Measurements from ENCODE around the gene MRPL38. TPM values are rescaled to one million over a fixed set of nuclear protein-coding genes. Genes with fewer than 3 reads are reported as not detected.

The MRPL38 gene
- total and polyA plus RNA-seq, 2 of the 8 experiments (the other 6 are each of a cell fraction or from before 2014, with no cell fraction given) = 78.4 to 125 TPM

DNA sequence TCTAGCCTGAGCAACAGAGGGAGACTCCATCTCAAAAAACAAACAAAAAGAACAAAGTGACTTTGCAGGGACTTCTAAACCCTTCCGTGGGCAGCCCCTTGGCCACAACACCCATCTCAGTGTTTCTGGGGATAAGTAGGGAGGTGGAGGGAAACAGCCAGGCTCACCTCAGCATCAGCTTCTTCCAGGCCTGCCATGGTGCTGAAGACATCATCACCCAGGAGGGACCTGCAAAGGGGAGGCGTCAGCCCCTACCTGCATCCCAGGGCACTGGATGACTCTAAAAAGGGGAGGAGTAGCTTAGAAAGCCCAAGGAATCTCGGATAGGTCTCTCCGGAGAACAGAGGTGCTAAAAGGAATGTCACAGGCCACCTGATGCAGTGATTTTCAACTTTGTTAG, 26.4 kb upstream of the MRPL38 start:
- ChIA-PET CTCF (ENCODE audit: partially characterized antibody) (interaction anchor here (0.6 to 51.3 kb wide), 7 partner anchors 9 to 82 kb away, joined by 3 to 885 read pairs (median 4); partner anchors contain the start of genes CDK3 and MRPL38), POLR2A (ENCODE audit: partially characterized antibody) (interaction anchor here (1.2 to 1.6 kb wide), 4 partner anchors 10 to 151 kb away, joined by 3 to 5 read pairs (median 4); partner anchors contain the start of genes FBF1 and TRIM65)
- peaks cover 0 to 10% (median 2%) of the 10 kb centered on the region in 4 experiments; a peak in 3 of 8 replicates for H3K36me3 ChIP-seq (ENCODE audit: control insufficient read depth in 2 of 4, insufficient read depth in 4 of 4, low read length in 3 of 4)
- H3K27me3 ChIP-seq (replicated peaks in 1 of 4; ENCODE audit: control insufficient read depth in 3 of 4, extremely low read depth in 1 of 4, insufficient read depth in 3 of 4, low read length in 3 of 4) = no peaks in the 10 kb centered on the region
- no peaks in the 10 kb centered on the region for H3K79me1 ChIP-seq (ENCODE audit: low read depth, low read length)
- no peaks in the 10 kb centered on the region for H3K23me2 ChIP-seq (ENCODE audit: low read depth, low read length)
- no peak overlapping the region for H3K9ac ChIP-seq (replicated peaks in 1 of 4; ENCODE audit: extremely low read depth in 1 of 4, low read depth in 3 of 4, low read length in 3 of 4)
- H3K23ac ChIP-seq (ENCODE audit: insufficient read length) = no peak overlapping the region
- H4K91ac ChIP-seq (replicated peaks; ENCODE audit: insufficient read length, low read length) = no peak overlapping the region
- H3K9me3 ChIP-seq (ENCODE audit: insufficient read depth in 2 of 2, low read depth in 1 of 2, low read length in 1 of 2) = no peaks in the 10 kb centered on the region
- H2BK120ac ChIP-seq (replicated peaks; ENCODE audit: low read depth, low read length) = no peak overlapping the region
- no peaks in the 10 kb centered on the region for H4K20me1 ChIP-seq (replicated peaks in 1 of 2; ENCODE audit: control insufficient read depth in 1 of 2, insufficient read depth in 2 of 2, low read length in 2 of 2)
- H2BK20ac ChIP-seq (ENCODE audit: low read length) = no peak overlapping the region
- no peak overlapping the region for H3K27ac ChIP-seq (ENCODE audit: low read depth, low read length)
- no peak overlapping the region for H3K14ac ChIP-seq (ENCODE audit: insufficient read length)
- no peak overlapping the region for H3K56ac ChIP-seq (replicated peaks; ENCODE audit: insufficient read length, low read depth, low read length)
- H2AK5ac ChIP-seq (ENCODE audit: low read depth, low read length) = no peak overlapping the region
- H4K5ac ChIP-seq (ENCODE audit: insufficient read length, low read depth, low read length) = no peak overlapping the region
- DNase-seq (ENCODE audit: low read depth in 1 of 2, low spot score in 2 of 2) (no peak), FAIRE-seq (no peak)
- H4K8ac ChIP-seq (ENCODE audit: extremely low read depth, insufficient read depth, low read length) = no peak overlapping the region
- H3K18ac ChIP-seq (ENCODE audit: extremely low read depth, low read length) = no peak overlapping the region
- WGBS, 2 experiments (ENCODE audit: extremely low coverage in 1 of 2, insufficient coverage in 1 of 2, insufficient read length in 1 of 2, insufficient replicate concordance in 2 of 2, low coverage in 1 of 2, low lambda C conversion rate in 2 of 2, missing lambda C conversion rate in 1 of 2) = 77% methylated on average over 4 of the region's 4 CpGs; no CpG with 5 or more reads in 1 of the 2 experiments
- H3K4ac ChIP-seq (replicated peaks; ENCODE audit: insufficient read length, low read depth, low read length) = no peak overlapping the region
- H2BK12ac ChIP-seq (ENCODE audit: low read depth, low read length) = no peak overlapping the region
- H3K4me3 ChIP-seq (ENCODE audit: extremely low read depth in 1 of 4, insufficient read depth in 2 of 4, low read depth in 3 of 4, low read length in 4 of 4) = no peak overlapping the region
- no peak for TF ChIP-seq CREB1 (IDR thresholded peaks at IDR 0.05)
- no peak for TF ChIP-seq SP2 (IDR thresholded peaks at IDR 0.05; ENCODE audit: low read length)
- no peak for TF ChIP-seq TAF1 (IDR thresholded peaks at IDR 0.05; ENCODE audit: low read depth, low read length)
- no peak for TF ChIP-seq TBP (IDR thresholded peaks at IDR 0.05; ENCODE audit: low read depth, low read length)
- no peak for TF ChIP-seq ZNF274 (IDR thresholded peaks at IDR 0.05; ENCODE audit: borderline replicate concordance, extremely low read depth, low read length)
- no peak for TF ChIP-seq TCF12 (IDR thresholded peaks at IDR 0.05; ENCODE audit: low read depth, low read length)
- TF ChIP-seq BACH1 (IDR thresholded peaks at IDR 0.05; ENCODE audit: low read length) = no peak
- no peak for TF ChIP-seq RAD21 (IDR thresholded peaks at IDR 0.05 in 1 of 2, conservative IDR thresholded peaks at IDR 0.05 in 1 of 2; ENCODE audit: low read depth in 2 of 2, low read length in 2 of 2)
- TF ChIP-seq SIRT6 (IDR thresholded peaks at IDR 0.05; ENCODE audit: low read length) = no peak
- no peak for TF ChIP-seq EGR1 (IDR thresholded peaks at IDR 0.05; ENCODE audit: borderline replicate concordance, low read depth, low read length)
- no peak for TF ChIP-seq SIN3A (conservative IDR thresholded peaks at IDR 0.05 in 1 of 2, IDR thresholded peaks at IDR 0.05 in 1 of 2; ENCODE audit: low read depth in 1 of 2, low read length in 2 of 2)
- TF ChIP-seq JUND (IDR thresholded peaks at IDR 0.05; ENCODE audit: low read length) = no peak
- TF ChIP-seq, protein P1, sequence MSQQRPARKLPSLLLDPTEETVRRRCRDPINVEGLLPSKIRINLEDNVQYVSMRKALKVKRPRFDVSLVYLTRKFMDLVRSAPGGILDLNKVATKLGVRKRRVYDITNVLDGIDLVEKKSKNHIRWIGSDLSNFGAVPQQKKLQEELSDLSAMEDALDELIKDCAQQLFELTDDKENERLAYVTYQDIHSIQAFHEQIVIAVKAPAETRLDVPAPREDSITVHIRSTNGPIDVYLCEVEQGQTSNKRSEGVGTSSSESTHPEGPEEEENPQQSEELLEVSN (IDR thresholded peaks at IDR 0.05) = no peak
- no peak for TF ChIP-seq GABPA (IDR thresholded peaks at IDR 0.05; ENCODE audit: borderline replicate concordance, insufficient read depth, low read length)
- H3K4me2 ChIP-seq (ENCODE audit: insufficient read depth in 1 of 2, low read depth in 2 of 2, low read length in 2 of 2) = no peak overlapping the region
- H2AFZ ChIP-seq (ENCODE audit: low read length) = no peak overlapping the region
- no peaks in the 10 kb centered on the region for H3K4me1 ChIP-seq (replicated peaks in 1 of 4; ENCODE audit: control insufficient read depth in 3 of 4, insufficient read depth in 4 of 4, low read length in 3 of 4)
- H2BK5ac ChIP-seq (ENCODE audit: low read depth, low read length) = no peak overlapping the region
- no peak overlapping the region for H2BK15ac ChIP-seq (ENCODE audit: low read length)
- no peaks in the 10 kb centered on the region for H3K79me2 ChIP-seq (ENCODE audit: control insufficient read depth in 1 of 2, insufficient read depth in 2 of 2, low read length in 2 of 2)
